Activated T-cell treated with anti-CD3 and anti-CD28 coated beads for 4 hours (primary cell): Measurements from ENCODE around the gene HMGB2.
A peak's percentile ranks its signal among the peaks of the same experiment; 100 is the strongest.

ENCODE experiments used
- DNase-seq: peaks from one replicate; pipeline ENCODE4 v3.0.0-alpha.2; 2020

Gene HMGB2

DNA sequence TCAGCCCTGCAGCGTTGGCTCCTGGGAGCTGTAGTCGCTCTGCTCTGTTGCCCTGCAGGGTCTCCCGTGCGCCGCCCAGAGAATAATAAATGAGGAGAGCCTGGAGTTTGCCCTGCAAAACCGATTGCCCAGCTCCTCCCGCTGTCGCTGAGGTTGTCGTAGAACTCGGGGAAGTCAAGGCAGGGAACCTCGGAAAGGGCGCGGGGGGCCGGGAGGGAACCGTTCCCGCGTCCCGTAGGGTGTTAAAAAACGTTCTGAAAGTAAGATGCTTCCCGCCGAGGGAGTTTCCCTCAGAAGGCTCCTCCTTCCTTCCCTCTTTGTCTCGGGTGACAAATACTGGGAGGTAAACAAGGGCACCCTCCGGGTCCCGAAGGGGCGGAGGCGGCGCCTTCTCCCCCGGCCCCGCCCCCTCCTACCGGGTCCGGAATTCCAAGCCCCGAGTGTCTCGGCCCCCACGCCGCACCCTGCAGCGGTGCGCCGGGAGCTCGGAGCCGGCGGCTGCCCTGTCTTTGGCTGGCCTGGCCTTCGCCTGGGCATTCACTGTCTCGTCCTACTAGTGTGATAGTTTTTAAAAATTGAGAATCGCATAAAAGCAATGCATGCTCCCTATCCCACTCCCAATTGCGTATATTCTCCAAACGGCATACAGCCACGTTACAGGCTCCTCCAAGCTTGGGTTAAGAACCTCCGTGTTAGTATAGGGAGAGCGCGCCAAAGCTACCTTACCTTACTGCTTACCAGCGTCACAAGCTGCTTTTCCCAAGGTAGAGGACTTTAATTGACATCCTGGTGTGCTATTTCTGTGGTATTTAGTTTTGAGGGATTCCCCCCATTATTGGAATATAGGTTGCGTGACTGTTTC lies 964 bp upstream of the HMGB2 start:
- no peak for DNase-seq

- peak; percentile 26 for DNase-seq
These were observed 487 bp downstream of the HMGB2 start for GRCh38 chr4:173333658-173334084.

DNA sequence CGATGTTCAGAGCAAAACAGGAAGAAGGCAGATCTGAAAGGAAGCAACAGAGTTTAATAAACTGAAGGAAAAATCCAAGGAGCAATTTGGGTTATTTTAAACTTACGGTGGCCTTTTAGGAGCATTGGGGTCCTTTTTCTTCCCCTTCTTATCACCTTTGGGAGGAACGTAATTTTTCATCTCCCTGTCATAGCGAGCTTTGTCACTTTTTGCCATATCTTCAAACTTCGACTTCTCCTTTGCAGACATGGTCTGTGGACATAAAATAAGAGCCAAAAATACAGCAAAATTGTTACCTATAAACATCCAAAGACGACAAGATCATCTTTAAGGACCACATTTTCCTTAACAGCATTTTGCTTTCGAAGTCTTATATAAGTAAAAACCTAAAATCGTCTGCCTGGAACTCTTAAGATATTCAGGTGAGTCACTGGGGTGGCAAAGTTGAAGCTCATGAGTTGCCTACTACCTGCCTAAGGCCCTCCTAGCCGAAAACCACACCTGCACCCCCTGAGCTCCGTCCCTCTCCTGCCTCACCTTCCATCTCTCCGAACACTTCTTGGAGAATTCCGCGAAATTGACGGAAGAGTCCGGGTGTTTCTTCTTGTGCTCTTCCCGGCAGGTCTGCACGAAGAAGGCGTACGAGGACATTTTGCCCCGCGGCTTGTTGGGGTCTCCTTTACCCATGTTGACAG lies 1.0 kb downstream of the HMGB2 start:
- no peak for DNase-seq

GRCh38 chr4:173332021-173332487 lies 2.1 kb downstream of the HMGB2 start:
- DNase-seq, result no peak

GRCh38 chr4:173330590-173330989 lies 3.6 kb downstream of the HMGB2 start:
- no peak for DNase-seq

- no peak for DNase-seq
These were observed 5.8 kb downstream of the HMGB2 start for GRCh38 chr4:173328236-173328901.

DNA sequence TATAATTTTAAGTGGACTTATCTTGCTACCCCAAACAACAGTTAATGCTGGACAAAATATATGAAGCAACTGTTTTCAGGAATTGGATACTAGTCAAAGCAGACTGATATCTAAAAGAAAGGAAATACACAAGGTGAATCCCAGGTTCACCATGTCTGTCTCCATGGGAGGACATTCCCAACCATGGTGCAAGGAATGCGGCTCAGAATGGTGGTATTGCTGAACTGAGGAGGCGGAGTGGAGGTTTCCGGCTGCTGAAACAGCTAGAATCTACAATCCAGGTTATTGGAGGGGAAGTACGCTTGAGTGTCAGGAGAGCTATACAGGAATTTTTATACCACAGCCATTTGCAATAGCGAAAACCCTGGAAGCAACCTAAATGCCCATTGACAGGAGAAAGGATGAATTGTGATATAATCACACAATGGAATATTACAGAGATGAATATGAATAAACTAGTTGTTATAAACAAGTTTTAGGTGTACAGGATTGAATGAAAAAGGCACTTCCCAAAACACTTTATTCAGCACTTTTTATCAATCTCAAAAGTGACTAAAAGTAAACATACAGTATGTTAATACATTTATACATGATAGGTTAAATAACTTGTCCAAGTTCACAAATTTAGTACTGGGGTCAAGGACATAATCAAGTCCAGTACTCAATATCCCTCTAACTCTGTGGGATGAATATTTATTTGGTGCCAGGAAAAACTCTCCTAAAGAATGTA lies 9.0 kb downstream of the HMGB2 start:
- DNase-seq, result no peak

- no peak for DNase-seq
These were observed 14.5 kb downstream of the HMGB2 start for GRCh38 chr4:173319696-173320095.

DNA sequence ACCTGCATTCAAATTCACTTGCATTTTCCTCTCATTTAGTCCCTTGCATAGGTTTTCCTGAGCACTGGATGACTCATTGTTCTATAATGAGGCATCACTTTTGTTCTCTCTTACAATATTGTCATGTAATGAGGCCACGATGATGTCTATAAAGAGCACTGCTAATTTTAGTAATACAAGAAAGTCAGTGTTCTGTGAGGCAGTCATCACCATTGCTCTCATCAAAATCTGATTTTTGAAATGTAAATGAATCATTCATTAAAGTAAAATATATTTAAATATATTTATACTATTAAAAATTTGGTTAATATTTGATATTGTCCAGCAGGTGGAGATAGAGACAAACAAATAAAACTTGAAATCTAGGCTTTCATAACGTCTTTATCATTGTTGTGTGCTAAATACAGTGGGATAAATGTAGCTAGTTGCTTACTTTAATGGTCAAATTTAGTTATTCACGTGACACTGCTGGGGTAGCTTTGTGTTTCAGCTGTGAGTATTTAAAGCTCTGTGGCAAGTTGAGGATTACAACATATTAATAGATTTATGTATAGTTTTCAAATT lies 15.4 kb downstream of the HMGB2 start:
- no peak for DNase-seq

DNA sequence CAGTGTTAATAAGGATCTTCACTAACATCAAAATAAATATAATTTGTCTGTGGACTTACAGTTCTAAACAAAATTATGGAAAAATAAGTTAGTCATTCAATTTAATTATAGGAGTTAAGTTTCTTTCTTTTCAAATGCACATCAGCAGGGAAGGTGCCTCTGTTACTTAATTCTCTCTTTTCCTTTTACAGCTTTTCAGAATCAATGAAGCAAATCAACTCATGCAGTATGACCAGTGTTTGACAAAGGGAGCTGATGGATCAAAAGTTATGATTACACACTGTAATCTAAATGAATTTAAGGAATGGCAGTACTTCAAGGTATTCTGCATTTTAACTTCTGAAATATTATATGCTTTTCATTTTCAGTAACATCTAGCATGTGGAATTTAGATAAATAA lies 15.9 kb downstream of the HMGB2 start:
- DNase-seq, result no peak

DNA sequence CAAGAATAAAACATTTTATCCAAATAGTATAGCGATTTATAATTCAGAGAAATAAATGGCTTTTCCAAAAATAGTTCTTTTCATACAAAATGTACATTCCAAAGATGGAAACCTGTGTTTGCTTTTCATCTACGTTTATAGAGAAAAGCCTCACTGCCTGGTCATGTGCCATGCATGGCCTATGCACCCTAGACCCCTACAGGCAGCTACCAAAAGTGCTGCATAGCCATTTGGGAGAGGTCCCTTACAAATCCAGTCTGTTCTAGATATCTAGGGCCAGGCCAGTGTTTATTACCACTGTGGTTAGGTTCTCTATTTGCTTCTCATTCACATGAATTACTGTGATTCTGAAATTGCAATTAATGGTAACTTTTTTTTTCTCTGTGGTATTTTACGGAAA lies 17.2 kb downstream of the HMGB2 start:
- DNase-seq, result no peak

DNA sequence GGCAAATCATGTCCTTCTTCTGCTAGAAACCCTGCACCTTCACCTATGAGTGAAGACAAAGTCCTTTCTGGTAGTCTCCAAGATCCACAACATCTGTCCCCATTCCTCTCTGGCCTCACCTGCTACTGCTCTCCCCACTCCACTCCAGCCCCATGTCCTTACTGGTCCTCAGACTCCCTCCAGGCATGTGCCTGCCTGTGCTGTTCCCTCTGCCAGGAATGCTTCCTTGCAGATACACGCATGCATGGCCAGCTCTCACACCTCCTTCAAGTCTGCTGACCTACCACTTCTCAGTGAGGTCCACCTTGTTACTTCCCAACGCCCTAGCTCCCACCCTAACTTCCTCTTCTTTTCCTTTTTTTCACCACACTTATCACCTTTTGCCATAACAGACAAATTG lies 18.1 kb downstream of the HMGB2 start:
- DNase-seq, result no peak

DNA sequence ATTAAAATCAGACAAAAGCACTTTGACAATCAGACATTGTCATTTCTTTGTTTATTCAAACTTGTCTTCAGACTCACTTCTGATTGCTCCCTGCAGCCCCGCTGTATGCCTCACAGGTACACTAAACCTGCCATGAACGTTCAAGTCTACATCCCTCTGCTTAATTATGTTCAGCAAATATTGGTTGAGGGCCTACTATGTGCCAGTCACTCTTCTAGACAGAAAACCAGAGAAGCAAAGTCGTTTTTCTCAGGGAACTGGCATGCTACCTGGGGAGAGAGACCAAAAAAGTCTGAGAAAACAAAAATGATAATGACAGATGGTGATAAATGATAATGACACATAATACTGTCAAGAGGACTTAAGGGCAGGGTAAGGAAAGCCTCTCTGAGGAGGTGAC lies 19.4 kb downstream of the HMGB2 start:
- no peak for DNase-seq

- DNase-seq, result no peak
These were observed 22.8 kb downstream of the HMGB2 start for GRCh38 chr4:173311368-173311767.

GRCh38 chr4:173307778-173308177 lies 26.4 kb downstream of the HMGB2 start:
- no peak for DNase-seq

DNA sequence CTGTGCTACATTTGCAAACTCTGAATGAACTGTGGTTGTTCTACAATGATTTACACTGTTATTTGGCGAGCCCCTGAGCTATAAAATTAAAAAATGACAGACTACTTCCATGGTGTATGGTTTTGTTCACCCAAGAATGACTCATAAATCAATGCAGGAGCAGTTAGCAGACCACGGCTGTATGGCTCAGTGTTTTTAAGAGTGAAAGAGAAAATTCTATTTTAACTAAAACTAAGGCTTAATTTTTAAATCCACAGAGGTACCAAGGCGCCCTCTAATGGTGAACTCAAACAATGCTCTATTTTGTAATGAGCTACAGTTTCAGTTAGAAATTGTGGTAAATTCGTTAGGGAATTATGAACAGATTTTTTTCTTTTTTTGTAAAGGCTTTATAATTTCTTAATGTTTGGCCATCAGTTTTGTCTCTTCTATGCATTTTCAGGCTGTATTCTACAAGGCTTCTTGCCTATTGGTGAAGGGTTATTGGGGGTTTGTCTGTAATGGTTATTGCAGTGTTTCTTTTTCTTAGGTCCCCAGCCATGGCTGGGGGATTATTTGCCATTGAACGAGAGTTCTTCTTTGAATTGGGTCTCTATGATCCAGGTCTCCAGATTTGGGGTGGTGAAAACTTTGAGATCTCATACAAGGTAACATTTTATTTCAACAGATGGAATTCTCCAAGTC lies 32.5 kb downstream of the HMGB2 start:
- no peak for DNase-seq

DNA sequence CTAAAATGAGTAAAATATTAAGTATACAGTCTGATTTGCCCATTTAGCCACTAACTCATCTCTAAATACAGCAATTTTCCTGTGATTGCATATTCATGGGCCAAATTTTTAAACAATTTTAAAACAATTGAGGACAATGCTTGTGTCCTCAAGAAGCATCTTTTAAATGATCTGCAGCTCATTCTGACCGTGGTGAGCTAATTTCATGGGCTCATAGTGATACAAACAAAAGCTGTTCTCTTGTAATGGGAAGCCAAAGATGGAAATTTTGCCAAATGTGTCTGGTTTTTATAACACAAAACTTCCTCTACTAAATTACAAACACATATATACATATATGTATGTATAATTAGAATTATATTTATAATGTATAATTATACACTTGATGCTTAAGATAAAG lies 39.7 kb downstream of the HMGB2 start:
- no peak for DNase-seq

- DNase-seq, result no peak
These were observed 40.5 kb downstream of the HMGB2 start for GRCh38 chr4:173293663-173294062.

GRCh38 chr4:173291899-173292298 lies 42.3 kb downstream of the HMGB2 start:
- no peak for DNase-seq

DNA sequence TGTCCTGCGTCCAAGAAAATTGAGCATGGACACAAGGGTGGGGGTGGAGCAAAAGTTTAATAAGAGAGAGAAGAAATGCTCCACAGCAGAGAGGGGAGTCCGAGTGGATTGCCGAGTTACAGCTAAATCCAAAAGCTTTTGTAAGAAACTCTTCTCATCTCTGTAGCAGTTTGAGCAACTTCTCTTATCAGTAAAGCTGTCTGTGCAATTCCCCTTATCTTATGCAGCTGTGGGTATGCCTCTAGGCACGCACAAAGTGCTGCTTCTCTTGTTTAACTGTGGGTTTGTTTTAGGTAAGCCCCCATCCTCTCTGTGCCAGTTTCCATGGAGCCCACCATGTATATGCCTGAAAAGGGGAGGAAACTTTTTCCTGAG lies 44.8 kb downstream of the HMGB2 start:
- no peak for DNase-seq

- DNase-seq, result no peak
These were observed 45.3 kb downstream of the HMGB2 start for GRCh38 chr4:173288698-173289352.

GRCh38 chr4:173288296-173288695 lies 45.9 kb downstream of the HMGB2 start:
- DNase-seq, result peak; percentile 72
